CD4-positive, alpha-beta T cell treated with Interleukin-6 at 100 ng/mL for 8 hours (primary cell): ENCODE data around the gene RGS12.

Experiments
- DNase-seq: peaks from one replicate; pipeline ENCODE4 v3.0.0-alpha.2; 2020; ENCODE audit warnings: mixed read lengths, low spot score

The RGS12 gene

DNA sequence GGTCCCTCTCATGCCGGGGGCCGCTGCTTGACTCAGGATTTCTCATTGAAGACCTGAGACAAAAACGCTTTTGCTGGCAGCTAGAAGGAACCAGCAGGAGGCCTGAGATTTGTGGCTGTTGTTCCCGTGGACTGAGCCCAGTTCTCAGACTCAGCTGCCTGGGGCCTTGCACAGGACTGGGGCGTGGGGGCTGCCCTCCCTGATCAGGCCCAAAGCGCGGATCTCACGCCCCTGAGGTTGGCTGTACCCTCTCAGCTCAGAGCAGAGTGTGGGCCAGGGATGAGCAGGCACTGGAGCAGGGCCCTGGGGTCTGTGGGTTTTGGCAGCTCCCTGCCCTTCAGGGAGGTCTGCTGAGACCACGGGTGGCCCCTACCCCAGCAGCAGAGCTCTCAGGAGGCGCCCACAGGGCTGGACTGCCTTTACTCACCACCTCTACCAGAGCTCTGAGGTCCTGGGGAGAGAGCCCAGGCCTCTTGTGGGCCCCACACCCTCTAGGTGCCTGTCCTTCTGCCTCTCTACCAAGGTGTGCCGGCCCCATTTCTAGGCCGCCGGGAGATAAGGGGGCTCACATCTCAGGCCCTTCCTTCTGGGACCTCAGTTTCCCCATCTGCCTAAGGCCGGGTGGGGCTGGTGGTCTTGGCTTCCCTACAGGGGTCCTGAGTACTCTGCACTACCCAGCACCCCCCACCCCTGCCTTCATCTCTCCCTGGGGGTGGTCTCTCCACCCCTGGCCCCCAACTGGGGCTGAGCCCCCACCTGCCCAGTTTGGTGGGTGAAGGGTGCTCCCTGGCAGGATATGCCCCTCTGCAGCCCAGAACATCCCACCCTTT, 38.3 kb upstream of the RGS12 start:
- DNase-seq: no peak

DNA sequence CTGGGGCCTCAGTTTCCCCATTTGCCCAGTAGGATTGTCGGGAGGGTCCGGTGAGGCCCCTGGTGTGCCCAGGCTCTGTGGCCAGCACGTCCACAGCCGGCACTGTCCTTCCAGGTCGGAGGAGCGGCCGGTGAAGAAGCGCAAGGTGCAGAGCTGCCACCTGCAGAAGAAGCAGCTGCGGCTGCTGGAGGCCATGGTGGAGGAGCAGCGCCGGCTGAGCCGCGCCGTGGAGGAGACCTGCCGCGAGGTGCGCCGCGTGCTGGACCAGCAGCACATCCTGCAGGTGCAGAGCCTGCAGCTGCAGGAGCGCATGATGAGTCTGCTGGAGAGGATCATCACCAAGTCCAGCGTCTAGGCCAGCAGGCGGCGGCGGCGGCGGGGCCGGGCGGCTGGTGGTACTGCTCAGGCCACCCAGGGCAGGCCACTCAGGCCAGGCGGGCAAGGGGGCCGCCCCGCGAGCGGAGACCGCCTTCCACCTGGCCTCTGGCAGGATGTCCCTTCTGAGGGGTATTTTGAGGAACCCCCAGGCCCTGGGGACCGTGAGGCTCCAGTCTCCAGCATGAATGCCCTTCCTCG, 37.1 kb upstream of the RGS12 start:
- DNase-seq: no peak

DNA sequence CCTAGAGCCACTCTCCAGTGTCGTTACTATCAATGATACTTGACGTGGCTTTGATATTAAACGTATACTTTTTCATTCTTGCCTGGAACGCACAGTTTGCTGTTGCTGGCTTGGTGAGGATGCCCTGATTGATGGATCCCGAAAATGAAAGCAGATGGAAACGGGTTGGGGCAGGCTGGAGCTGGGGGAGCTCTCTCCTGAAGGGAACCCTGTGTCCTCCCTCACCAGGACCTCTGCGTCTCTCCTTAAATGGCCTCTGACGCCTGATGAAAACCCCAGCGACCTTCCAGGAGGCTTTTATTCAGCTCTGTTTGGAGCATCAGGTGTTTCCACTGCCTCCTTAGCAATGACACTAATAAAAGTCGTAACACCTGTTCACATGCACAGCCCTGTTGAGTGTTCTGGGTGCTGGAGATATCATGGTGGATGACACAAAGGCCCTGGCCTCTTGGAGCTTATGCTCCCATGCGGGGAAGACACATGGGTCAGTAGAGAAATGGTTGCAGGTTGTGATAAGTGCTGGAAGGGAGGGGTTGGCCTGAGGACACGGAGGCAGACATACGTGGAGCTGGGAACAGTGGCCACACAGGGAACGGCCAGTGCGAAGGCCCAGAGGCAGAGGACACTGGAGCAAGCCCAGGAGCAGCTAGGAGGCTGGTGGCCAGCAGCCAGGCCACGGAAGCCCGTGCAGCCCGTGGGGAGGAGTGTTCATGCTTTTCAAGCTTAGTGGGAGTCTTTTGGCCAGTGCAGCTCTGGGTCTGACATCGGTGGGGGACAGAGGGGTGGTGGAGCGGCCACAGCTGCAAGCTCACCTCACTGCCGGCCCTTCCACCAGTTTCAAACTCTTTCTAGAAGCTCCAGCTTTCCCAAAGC, 36.4 kb upstream of the RGS12 start:
- no peak for DNase-seq

DNA sequence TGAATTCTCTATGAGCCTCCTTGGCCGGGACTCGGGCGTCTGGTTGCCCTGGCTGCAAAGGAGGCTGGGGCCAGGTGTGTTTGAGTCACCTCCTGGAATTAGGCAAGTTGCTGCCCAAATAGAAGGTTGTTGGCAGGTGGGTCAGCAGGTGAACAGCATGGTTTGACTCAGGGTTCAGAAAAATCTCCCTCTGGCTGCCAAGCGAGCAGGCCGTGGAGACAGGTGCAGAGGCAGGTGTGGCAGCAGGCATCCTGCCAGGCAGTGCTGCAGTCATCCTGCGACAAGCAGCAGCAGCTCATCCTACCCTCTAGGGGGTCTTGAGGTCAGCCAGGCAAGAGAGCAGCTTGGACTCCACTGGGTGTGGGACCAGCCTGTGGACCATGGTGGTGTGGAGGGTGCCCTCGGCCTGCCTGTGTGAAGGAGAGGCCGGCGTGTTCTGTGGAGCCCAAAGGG, 35.7 kb upstream of the RGS12 start:
- no peak for DNase-seq

DNA sequence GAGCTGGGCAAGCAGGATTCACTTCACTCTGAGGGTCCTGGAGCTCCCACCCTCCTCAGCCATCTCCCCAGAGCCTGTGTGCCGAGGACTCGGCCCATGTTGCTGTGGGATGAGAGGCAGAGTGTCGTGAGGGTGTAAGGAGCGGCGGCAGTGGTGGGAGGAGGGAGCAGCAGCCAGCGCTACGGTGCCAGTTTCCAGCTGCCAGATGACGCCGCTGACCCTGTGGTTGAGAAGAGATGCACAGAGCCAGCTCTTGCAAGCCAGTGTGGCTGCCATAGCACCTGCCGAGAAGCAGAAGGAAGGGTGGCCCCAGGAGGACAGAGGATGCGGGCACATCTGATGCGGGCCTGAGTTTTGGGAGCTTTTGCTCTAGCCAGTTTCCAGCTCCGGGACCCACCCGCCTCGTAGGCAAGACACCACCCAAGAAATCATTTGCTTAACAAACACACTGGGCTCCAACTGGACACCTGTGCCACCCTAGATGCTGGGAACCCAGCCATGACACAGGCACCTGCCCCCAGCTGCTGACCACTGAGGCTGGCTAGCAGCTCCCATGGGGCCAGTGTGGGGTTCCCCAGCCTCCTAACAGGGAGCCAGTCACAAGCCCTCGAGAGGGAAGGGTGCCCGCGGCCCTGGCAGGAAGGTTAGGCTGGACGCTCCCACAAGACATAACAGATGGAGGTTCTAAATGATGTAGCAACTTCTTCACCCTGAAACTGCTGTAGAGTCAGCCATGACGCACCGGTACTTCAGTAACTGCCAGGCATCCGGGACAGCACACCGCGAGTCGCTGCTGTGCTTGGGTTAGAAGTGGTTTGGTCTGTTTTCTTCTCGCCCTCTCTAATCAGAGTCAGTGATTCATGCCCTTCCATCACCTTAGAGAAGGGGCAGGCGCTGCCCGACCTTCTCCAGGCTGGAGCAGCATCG, 35.0 kb upstream of the RGS12 start:
- no peak for DNase-seq

DNA sequence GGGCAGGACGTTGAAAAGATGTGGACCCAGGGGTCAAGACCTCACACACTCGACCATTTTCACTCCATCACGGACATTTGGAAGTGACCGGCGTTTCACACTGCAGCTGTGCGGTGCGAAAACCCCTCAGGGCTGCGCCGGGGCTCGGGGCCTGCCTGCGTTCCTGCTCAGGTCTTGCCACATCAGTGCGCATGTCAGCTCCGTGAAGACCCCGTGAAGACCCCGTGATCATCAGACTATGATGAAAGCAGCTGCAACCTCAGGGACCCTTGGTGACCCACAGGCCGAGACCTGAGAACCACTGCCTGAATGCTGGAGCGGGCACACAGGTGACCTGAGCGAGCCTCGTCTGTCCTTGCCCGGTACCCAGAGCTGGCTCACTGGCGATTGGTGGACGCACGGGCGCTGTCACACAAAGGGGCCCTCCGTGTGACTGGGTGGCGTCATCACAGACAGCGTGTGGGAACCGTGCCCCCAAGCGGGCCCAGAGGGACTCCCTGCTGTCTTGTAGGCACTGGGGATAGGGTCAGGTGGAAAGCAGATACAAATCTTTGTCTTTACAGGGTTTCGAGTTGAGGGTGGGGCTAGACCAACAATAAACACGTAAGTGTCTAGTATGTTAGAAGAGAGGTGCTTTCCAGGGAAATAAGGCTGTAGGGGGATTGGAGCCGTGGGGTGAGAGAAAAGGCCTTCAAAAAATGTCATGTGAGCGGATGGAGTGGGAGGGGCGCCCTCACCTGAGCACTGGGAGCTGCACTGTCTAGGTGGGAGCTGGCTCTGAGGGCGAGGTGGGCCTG, 31.2 kb upstream of the RGS12 start:
- DNase-seq: no peak

DNA sequence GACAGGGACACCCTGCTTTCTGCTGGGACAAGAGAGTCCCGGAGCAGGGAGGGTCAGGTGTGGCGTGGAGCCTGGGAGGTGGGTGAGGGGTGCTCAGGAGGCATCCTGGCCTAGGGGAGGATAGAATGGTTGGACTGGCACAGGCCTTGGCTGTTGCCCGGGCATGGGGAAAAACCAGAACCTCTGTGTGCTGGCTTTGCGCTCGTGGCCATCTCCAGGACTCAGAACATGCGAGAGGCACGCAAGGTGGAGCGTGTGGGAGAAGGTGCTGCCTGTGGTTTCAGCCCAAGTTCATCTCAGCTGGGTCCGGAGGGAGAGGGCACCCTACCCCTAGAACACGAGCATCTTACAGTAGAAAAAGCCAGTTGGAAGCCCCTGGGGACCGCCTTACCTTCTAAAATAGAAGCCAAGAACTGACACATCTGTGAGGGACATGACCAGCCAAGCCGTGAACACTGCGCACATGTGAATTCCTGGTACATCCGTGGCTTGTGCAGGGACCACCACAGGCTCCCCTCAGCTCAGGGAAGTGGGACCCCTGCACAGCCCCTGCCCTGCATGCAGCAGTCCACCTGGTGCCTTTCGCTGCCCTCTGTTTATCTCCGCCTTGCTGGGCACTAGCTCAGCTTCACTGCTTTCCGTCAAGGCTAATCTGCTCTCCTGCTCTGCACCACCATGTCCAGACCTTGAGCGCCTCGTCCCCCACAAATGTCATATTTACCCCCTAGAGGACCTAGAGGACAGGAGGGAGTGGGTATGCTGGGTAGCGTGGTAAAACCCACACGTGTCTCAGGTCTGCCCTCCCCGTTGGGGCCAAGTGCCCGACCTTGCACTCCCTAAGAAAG, 30.4 kb upstream of the RGS12 start:
- DNase-seq: no peak

DNA sequence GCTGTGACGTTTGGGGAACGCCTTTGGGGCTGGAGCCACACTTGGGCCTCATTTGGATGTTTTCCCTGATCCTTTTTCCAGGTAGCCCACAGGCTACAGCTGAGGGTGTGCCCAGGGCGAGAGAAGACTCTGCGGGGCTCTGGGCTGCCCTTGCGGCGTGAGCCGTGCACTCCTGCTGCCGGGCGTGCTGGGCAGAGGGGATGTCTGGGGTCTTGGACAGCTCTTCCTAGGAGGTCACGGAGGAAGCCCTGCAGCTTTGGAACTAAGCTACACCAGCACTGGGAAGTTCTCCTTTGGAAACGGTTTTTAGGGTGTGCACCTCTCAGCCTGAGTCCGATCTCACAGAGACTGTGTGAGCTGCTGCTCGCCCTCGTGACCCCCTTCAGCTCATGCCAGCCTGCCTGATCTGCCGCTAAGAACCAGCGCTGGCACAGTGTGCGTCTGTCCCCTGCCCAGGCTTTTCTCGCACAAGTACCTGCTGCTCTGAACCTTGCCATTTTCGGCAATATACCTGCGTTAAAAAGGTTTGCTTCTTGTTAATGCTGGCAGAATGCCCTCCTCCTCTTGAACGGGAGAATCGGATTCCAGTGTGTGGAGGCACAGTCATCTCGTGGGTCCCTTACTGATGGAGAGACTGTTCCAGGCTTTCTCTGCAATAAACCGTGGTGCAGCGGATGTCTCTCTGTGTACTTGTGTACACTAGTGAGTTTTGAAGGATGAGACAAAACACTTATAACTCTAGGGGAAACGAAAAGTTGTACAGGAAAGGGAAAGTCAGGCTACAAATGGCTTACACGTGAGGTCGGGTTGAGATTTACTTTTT, 29.6 kb upstream of the RGS12 start:
- no peak for DNase-seq

DNA sequence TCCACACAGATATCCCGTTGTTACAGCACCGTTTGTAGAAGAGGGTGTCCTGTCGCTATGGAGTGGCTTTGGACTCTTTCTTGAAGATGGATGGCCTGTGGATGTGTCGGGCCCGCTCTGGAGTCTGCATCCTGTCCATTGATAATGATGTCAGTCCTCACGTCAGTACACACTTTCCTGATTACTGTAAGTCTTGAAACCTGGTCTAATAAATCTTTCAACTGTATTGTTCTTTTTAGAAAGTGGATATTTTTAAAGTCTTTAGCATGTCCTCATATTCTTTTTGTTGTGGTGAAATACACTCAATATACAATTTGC, 29.0 kb upstream of the RGS12 start:
- DNase-seq: no peak

DNA sequence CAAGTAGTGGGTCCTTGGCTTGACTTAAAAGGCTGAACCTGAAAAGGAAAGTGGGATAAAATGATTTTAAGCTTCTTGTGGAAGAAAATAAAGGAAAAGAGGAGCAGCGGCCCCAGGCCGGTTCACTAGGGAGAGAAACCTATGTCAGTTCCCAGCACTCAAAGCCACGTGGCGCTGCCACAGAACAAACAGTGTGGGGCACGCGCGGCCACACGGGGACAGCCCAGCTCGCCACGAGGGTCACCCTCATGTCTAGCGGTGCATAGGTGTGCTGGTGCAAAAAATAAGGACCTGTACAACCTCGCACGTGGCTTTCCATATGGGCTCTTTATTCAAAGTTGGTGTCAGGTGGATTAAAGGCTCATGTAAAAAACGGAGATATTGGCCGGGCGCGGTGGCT, 26.7 kb upstream of the RGS12 start:
- no peak for DNase-seq

DNA sequence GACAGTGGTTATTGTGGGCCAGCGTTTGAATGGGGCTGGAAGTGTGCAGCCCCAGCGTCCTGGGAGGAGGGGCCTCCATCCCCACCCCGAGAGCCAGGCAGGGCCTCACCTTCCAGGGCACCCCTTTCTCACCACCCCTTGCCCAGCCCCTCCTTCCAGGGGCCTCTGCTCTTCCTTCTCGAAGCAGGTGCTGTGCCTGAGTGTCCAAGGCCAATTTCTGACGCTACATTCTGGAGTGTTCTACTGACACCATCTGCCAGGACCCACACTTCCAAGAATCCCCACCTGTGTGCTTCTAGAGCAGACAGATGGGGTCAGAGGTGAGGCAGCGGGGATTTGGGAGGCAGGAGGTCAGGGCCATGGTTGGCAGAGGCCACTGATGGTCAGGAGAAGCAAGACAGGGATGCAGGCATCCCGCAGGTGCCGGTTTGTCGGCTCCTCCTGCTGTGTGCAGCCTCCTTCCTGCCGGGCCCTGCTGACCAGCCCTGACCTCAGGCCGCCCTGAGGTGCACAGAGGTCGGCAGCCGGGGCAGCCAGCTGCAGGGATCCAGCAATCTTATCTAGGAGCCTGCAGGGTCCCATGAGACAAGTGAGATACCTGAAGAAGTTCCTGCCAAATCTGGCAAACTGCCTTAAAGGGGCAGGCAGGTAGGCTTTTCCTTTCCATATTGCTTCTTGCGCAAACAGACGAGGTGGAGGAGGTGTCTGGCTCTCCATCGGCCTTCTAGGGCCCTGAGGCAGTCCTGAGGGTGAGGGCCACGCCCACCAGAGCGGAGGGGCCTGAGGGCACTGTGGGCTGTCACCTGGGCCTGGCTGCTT, 25.0 kb upstream of the RGS12 start:
- DNase-seq: no peak

DNA sequence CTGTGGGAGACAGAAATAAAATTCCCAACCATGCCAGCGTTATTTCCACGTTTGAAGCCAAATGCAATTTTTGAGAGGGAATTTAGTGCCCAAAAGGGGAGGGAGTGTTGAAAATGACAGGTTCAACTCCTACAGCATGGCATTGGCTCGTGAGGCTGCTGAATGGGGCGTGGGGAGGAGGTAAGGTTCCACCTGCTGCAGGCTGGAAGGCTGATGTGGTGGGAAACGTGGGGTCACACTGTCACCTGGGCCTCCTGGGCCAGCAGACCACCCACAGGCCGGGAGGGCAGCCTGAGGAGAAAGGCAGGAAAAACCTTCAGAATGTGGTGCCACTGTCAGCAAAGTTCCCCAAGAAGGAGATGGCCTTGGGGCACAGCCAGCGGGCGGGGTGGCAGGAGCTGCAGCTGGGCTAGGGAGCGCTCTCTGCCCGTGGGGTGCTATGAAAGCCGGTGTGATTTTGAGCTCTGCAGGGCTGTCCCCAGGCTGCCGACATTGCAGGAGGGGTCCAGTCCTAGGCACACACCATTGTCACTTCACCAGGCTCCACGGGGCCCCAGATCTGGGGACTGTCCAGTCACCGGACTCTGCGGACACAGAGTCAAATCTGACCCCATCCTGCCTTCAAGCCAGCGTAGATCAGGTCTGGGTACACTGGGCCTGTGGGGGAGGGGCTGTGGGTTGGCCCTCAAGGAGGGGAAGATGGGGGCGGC, 24.3 kb upstream of the RGS12 start:
- DNase-seq: no peak

DNA sequence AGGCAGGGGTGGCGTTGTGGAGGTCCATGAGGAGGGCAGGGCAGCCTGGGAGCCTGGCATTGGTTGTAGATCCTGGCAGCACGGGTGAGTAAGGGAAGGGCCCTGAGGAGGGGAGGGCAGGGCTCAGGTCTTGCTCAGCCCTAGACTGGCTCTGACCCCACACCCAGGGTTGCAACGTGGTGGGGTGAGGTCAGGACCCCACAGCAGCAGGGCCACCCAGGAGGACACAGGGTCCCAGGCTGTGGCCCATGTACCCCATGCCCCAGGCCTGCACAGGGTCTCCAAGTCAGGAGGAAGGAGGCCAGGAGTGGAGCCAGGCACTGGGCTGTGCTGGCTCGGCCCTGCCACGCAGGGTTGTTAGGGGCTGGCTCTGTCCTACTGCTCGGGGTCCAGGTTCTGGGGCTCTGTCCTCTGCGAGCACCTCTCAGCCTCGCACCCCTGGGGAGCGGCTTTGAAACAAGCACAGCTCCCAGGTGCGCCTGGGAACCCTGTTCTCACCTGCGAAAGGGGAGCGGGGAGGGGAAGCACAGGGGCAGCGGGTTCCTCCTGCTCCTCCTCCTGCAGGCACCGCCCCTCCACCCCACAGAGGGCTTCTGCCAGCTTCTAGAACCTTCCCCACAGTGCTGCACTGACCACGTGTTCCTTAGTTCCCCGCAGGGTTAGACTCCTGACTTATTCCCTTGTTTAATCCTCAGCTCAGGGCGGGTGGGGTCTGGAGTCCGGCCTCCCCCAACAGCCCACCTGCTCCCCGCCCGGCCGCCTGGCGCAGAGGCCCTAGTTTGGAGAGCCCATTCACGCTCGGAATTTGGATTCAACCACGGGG, 23.5 kb upstream of the RGS12 start:
- no peak for DNase-seq

DNA sequence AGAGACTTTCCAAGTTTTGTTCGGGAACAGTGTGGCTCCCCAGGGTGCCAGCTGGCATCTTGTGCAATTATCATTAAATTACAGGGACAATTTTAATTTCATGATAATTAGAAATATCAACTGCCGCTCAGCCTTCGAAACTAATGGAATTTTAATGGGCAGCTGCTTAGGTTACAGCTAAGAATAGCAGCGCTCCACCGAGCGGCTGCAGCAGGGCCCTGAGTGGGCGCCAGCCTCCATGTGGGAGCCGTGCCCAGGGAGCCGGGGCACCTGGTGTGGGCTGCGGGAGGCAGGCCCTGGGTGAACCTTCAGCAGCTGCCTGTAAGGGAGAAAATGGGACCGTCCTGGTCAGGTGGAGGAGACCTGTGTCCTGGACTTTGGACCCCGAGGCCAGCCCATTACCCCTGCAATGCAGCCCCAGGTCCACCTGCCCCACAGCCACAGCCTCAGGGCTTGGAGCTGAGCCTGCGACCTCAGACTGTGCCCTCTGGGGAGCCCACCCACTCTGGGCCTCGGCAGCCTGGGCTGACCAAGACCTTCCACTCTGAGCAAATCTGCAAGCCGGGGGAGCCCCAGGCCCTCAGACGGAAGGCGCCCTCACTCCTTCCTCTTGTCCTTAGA, 22.7 kb upstream of the RGS12 start:
- DNase-seq: no peak

DNA sequence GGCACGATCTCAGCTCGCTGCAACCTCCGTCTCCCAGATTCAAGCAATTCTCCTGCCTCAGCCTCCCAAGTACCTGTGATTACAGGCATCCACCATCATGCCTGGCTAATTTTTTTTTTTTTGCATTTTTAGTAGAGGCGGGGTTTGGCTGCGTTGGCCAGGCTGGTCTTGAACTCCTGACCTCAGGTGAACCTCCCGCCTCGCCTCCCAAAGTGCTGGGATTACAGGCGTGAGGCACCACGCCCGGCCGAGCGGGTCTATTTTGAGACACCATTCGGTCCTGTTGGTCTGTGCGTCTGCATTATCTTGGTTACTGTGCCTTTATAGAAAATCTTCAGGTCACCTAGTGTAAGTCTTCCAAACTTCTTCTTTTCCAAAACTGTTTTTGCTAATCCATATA, 21.7 kb upstream of the RGS12 start:
- DNase-seq: no peak

DNA sequence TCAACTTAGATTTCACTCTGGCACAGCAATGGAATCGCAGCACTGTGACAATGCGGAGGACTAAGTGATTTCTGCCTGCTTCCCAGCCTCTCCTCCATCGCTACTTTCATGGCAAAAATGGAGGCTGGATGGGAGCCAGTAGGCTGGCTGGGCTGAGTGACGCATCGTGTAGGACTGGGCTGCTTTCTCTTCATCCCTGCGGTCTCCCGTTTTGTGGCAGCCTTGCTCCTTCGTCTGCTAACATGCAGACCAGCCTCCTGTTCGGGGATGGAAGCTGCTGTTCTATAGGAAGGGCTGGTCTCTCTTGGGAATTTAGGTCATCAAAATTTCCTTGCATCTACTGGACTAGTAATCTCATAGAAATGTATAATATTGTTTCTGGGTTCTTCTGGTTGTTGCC, 15.8 kb upstream of the RGS12 start:
- DNase-seq: no peak
